H1 (cell line): Measurements from ENCODE around the gene ACKR1. TPM values are rescaled to one million over a fixed set of nuclear protein-coding genes. Genes with fewer than 3 reads are reported as not detected.

Experiments
- CTCF ChIA-PET: fragments of 300-600 bp; sonication (Branson Sonifier 250); formaldehyde crosslinking; loops from one replicate; lab custom pipeline; 2021; ENCODE audit not compliant: partially characterized antibody; lab: Charles Lee
- POLR2A ChIA-PET: fragments of 300-600 bp; sonication (Branson Sonifier 250); formaldehyde crosslinking; loops from one replicate; lab custom pipeline; 2021; ENCODE audit warnings: inconsistent platforms; ENCODE audit not compliant: partially characterized antibody; lab: Charles Lee
- DNase-seq, 2 experiments: peaks; one replicate each; pipeline versions ENCODE4 v3.0.0 to v3.0.0-alpha.2; 2010 to 2022; ENCODE audit warnings: low spot score in 2 of 2, low read depth in 1 of 2, mixed read lengths in 1 of 2
- FAIRE-seq: peaks from 2 replicates; lab custom pipeline; 2011; peaks lifted over from hg19 to GRCh38; lab: Jason Lieb, UNC
- H2AFZ ChIP-seq: 2 replicates; pipeline ENCODE4 v1.8.1; 2012; ENCODE audit warnings: low read length, inconsistent platforms
- H2AK5ac ChIP-seq: 2 replicates; pipeline ENCODE4 v1.6.1; 2013; ENCODE audit warnings: low read depth, low read length
- H2BK120ac ChIP-seq: replicated peaks from 2 replicates; pipeline ENCODE3; 2013; ENCODE audit warnings: low read depth, low read length, inconsistent platforms
- H2BK12ac ChIP-seq: 2 replicates; pipeline ENCODE4 v1.6.1; 2013; ENCODE audit warnings: low read depth, low read length
- H2BK15ac ChIP-seq: 2 replicates; pipeline ENCODE4 v1.6.1; 2013; ENCODE audit warnings: low read length
- H2BK20ac ChIP-seq: 2 replicates; pipeline ENCODE4 v1.6.1; 2013; ENCODE audit warnings: low read length
- H2BK5ac ChIP-seq: 2 replicates; pipeline ENCODE4 v1.6.1; 2013; ENCODE audit warnings: low read depth, low read length
- H3K14ac ChIP-seq: 2 replicates; pipeline ENCODE4 v1.6.1; 2013; ENCODE audit warnings: inconsistent platforms; ENCODE audit not compliant: insufficient read length
- H3K18ac ChIP-seq: 2 replicates; pipeline ENCODE4 v1.6.1; 2013; ENCODE audit warnings: low read length; ENCODE audit errors: extremely low read depth
- H3K23ac ChIP-seq: 2 replicates; pipeline ENCODE4 v1.6.1; 2013; ENCODE audit warnings: inconsistent platforms; ENCODE audit not compliant: insufficient read length
- H3K23me2 ChIP-seq: 2 replicates; pipeline ENCODE4 v1.6.1; 2013; ENCODE audit warnings: low read depth, low read length
- H3K27ac ChIP-seq: 2 replicates; pipeline ENCODE4 v1.6.1; 2011; ENCODE audit warnings: low read depth, low read length, inconsistent platforms
- H3K27me3 ChIP-seq, 4 experiments: replicated peaks in 1 of 4; 1 replicate in 1 of 4; 2 replicates in 3 of 4; pipeline versions ENCODE4 v1.6.1 to v1.8.1; 2011 to 2013; ENCODE audit warnings: low read length in 3 of 4, mild to moderate bottlenecking in 3 of 4, inconsistent platforms in 2 of 4, mixed read lengths in 2 of 4, moderate library complexity in 1 of 4; ENCODE audit not compliant: control insufficient read depth in 3 of 4, insufficient read depth in 3 of 4; ENCODE audit errors: extremely low read depth in 1 of 4
- H3K36me3 ChIP-seq, 4 experiments: 2 replicates each; pipeline versions ENCODE4 v1.6.1 to v1.8.1; 2011 to 2013; ENCODE audit warnings: mild to moderate bottlenecking in 4 of 4, low read length in 3 of 4, moderate library complexity in 2 of 4, control low read depth in 1 of 4, inconsistent platforms in 1 of 4; ENCODE audit not compliant: insufficient read depth in 4 of 4, control insufficient read depth in 2 of 4
- H3K4ac ChIP-seq: replicated peaks from 2 replicates; pipeline ENCODE3; 2013; ENCODE audit warnings: low read length, low read depth, mixed read lengths, inconsistent platforms; ENCODE audit not compliant: insufficient read length
- H3K4me1 ChIP-seq, 4 experiments: replicated peaks in 1 of 4; 1 replicate in 1 of 4; 2 replicates in 3 of 4; pipeline versions ENCODE4 v1.6.1 to v1.8.1; 2011 to 2013; ENCODE audit warnings: low read length in 3 of 4, inconsistent platforms in 2 of 4, mixed read lengths in 1 of 4; ENCODE audit not compliant: insufficient read depth in 4 of 4, control insufficient read depth in 3 of 4
- H3K4me2 ChIP-seq, 2 experiments: 2 replicates each; pipeline versions ENCODE4 v1.6.1 to v1.8.1; 2011 to 2013; ENCODE audit warnings: low read depth in 2 of 2, low read length in 2 of 2, control low read depth in 1 of 2, inconsistent platforms in 1 of 2, mild to moderate bottlenecking in 1 of 2; ENCODE audit not compliant: insufficient read depth in 1 of 2
- H3K4me3 ChIP-seq, 4 experiments: fragments of 200-600, 300-600 bp in 1 of 4; sonication (generic), shearing (Covaris generic), sonication (Bioruptor Twin) in 1 of 4; 2 replicates each; pipeline versions ENCODE4 v1.5.1 to v1.8.1; 2011 to 2016; ENCODE audit warnings: low read length in 4 of 4, low read depth in 3 of 4, control low read depth in 2 of 4, inconsistent platforms in 2 of 4, mild to moderate bottlenecking in 2 of 4, mixed read lengths in 1 of 4, moderate library complexity in 1 of 4; ENCODE audit not compliant: insufficient read depth in 2 of 4; ENCODE audit errors: extremely low read depth in 1 of 4
- H3K56ac ChIP-seq: replicated peaks from 2 replicates; pipeline ENCODE3; 2013; ENCODE audit warnings: low read depth, mild to moderate bottlenecking, mixed read lengths, low read length, inconsistent platforms; ENCODE audit not compliant: insufficient read length
- H3K79me1 ChIP-seq: 2 replicates; pipeline ENCODE4 v1.6.1; 2013; ENCODE audit warnings: low read depth, low read length, control low read depth
- H3K79me2 ChIP-seq, 2 experiments: 2 replicates each; pipeline versions ENCODE4 v1.6.1 to v1.8.1; 2012 to 2013; ENCODE audit warnings: low read length in 2 of 2, mild to moderate bottlenecking in 2 of 2, inconsistent platforms in 1 of 2; ENCODE audit not compliant: insufficient read depth in 2 of 2, control insufficient read depth in 1 of 2
- H3K9ac ChIP-seq, 4 experiments: replicated peaks in 1 of 4; 1 replicate in 1 of 4; 2 replicates in 3 of 4; pipeline versions ENCODE4 v1.6.1 to v1.8.1; 2011 to 2013; ENCODE audit warnings: low read depth in 3 of 4, low read length in 3 of 4, control low read depth in 2 of 4, mild to moderate bottlenecking in 2 of 4, moderate library complexity in 2 of 4, inconsistent platforms in 1 of 4; ENCODE audit errors: extremely low read depth in 1 of 4
- H3K9me3 ChIP-seq, 2 experiments: 2 replicates each; pipeline versions ENCODE4 v1.6.1 to v1.8.1; 2012 to 2013; ENCODE audit warnings: mild to moderate bottlenecking in 2 of 2, moderate library complexity in 2 of 2, control low read depth in 1 of 2, inconsistent platforms in 1 of 2, low read depth in 1 of 2, low read length in 1 of 2, mixed read lengths in 1 of 2; ENCODE audit not compliant: insufficient read depth in 2 of 2
- H4K20me1 ChIP-seq, 2 experiments: replicated peaks in 1 of 2; 2 replicates each; pipeline versions ENCODE3 to v1.8.1; 2011 to 2013; ENCODE audit warnings: inconsistent platforms in 2 of 2, low read length in 2 of 2, mild to moderate bottlenecking in 1 of 2; ENCODE audit not compliant: insufficient read depth in 2 of 2, control insufficient read depth in 1 of 2
- H4K5ac ChIP-seq: 2 replicates; pipeline ENCODE4 v1.6.1; 2013; ENCODE audit warnings: low read length, low read depth, mixed read lengths, inconsistent platforms; ENCODE audit not compliant: insufficient read length
- H4K8ac ChIP-seq: 2 replicates; pipeline ENCODE4 v1.8.0; 2013; ENCODE audit warnings: mild to moderate bottlenecking, moderate library complexity, low read length, inconsistent platforms; ENCODE audit not compliant: insufficient read depth; ENCODE audit errors: extremely low read depth
- H4K91ac ChIP-seq: replicated peaks from 2 replicates; pipeline ENCODE3; 2013; ENCODE audit warnings: low read length, mixed read lengths, inconsistent platforms; ENCODE audit not compliant: insufficient read length
- HDAC2 ChIP-seq, 2 experiments: fragments of 300-600 bp in 1 of 2; sonication (generic) in 1 of 2; IDR thresholded peaks; 2 replicates each; pipeline ENCODE4 v1.6.1; 2011 to 2012; ENCODE audit warnings: low read depth in 2 of 2, low read length in 2 of 2, mild to moderate bottlenecking in 2 of 2, moderate library complexity in 2 of 2, borderline replicate concordance in 1 of 2, inconsistent platforms in 1 of 2
- KDM4A ChIP-seq: IDR thresholded peaks from one replicate; pipeline ENCODE4 v1.7.1; 2012; ENCODE audit warnings: low read depth, mild to moderate bottlenecking, moderate library complexity, low read length, inconsistent platforms; ENCODE audit not compliant: severe bottlenecking
- RNF2 ChIP-seq: fragments of 200-900, 300-1000 bp; sonication (generic); IDR thresholded peaks from 2 replicates; pipeline ENCODE4 v1.7.1; 2016; ENCODE audit warnings: borderline replicate concordance, low read depth, mild to moderate bottlenecking, antibody characterized with exemption, low read length; ENCODE audit not compliant: poor library complexity, severe bottlenecking; ENCODE audit errors: missing control alignments
- SIN3A ChIP-seq, 2 experiments: IDR thresholded peaks in 1 of 2; conservative IDR thresholded peaks in 1 of 2; 2 replicates each; pipeline ENCODE4 v1.6.1; 2011 to 2012; ENCODE audit warnings: low read length in 2 of 2, improper control_type of control experiment in 1 of 2, low read depth in 1 of 2, mild to moderate bottlenecking in 1 of 2
- SP1 ChIP-seq: IDR thresholded peaks from 2 replicates; pipeline ENCODE4 v1.6.1; 2011; ENCODE audit warnings: low read depth, low read length
- WGBS, 2 experiments: shearing (Covaris generic) in 1 of 2; methylation state at CpG; one replicate each; pipeline versions ENCODE4 v1.1.6 to v1.1.7; 2013 to 2015; ENCODE audit warnings: low lambda C conversion rate in 2 of 2, mixed read lengths in 2 of 2, inconsistent platforms in 1 of 2, low coverage in 1 of 2, missing lambda C conversion rate in 1 of 2; ENCODE audit not compliant: insufficient replicate concordance in 2 of 2, insufficient coverage in 1 of 2, insufficient read length in 1 of 2; ENCODE audit errors: extremely low coverage in 1 of 2, missing lambda C conversion rate in 1 of 2; 5-methylcytosine and 5-hydroxymethylcytosine counted together
- polyA plus RNA-seq, 7 experiments: library from polyadenylated mRNA; depleted of rRNA in 3 of 7; stranded (reverse) in 5 of 7; unstranded in 2 of 7; fragments of >200 nt in 5 of 7; fragments of 200-250 nt in 2 of 7; gene quantifications; 1 replicate in 5 of 7; 2 replicates in 1 of 7; 4 replicates in 1 of 7; pipeline versions ENCODE4 v1.2.1 to v1.2.3, GENCODE V29; 2011 to 2013; ENCODE audit warnings: missing spikeins in 2 of 7, mixed read lengths in 2 of 7
- total RNA-seq: library from RNA; stranded (reverse); fragmentation: NEBNext Ultra II Directional; extraction: Animal tissue kit (Norgen Biotek cat#: 25700); gene quantifications from 2 replicates; pipeline ENCODE4 v1.2.1, GENCODE V29; 2021

The ACKR1 gene
- total and polyA plus RNA-seq, 2 of the 8 experiments (the other 6 are each of a cell fraction or from before 2014, with no cell fraction given) = 0.61 to 1.00 TPM

- Histone ChIP-seq H3K36me3 (no peaks in the 10 kb centered on the region), H2BK12ac (no peak overlapping the region), H2BK120ac (no peak overlapping the region), H3K18ac (no peak overlapping the region), H3K79me1 (no peaks in the 10 kb centered on the region), H3K14ac (no peak overlapping the region), H3K23ac (no peak overlapping the region), H3K27me3 (no peaks in the 10 kb centered on the region; a peak in 1 of 7 replicates), H2AFZ (peak overlapping the region; percentile 84; the same call in 1 of the 2 replicates), H3K4me3 (peak overlapping the region; percentile 23 to 58 (median 28); a peak in 5 of 8 replicates), H3K4me2 (peak overlapping the region; percentile 60 to 69), H3K23me2 (no peaks in the 10 kb centered on the region; the same call in 1 of the 2 replicates), H3K9ac (no peak overlapping the region), H2BK20ac (no peak overlapping the region), H3K79me2 (no peaks in the 10 kb centered on the region), H2BK15ac (no peak overlapping the region), H3K56ac (no peak overlapping the region), H3K9me3 (no peaks in the 10 kb centered on the region)
- no peak for FAIRE-seq
- WGBS, 2 experiments = 0% methylated on average over 4 of the region's 7 CpGs; no CpG with 5 or more reads in 1 of the 2 experiments
- TF ChIP-seq SIN3A (conservative IDR thresholded peaks at IDR 0.05 in 1 of 2, IDR thresholded peaks at IDR 0.05 in 1 of 2; ENCODE audit: low read depth in 1 of 2, low read length in 2 of 2) = peak; percentile 87 to 91; a peak in 3 of 4 replicates
- no peak for TF ChIP-seq RNF2
- TF ChIP-seq KDM4A = peak; percentile 24
- 0 out of 2 replicates have a peak, but pooled peaks have one; percentile 43 for TF ChIP-seq SP1
- peak; percentile 38 to 39; a peak in 1 of 4 replicates for TF ChIP-seq HDAC2 (IDR thresholded peaks at IDR 0.05; ENCODE audit: borderline replicate concordance in 1 of 2, low read depth in 2 of 2, low read length in 2 of 2)
- TF ChIP-seq, all 59 proteins: peak for 4
- no peak for DNase-seq
- CTCF ChIA-PET = interaction anchor here (0.6 to 26.6 kb wide), 13 partner anchors 4 to 798 kb away, joined by 3 to 660 read pairs (median 3); partner anchors contain the start of genes ACKR1 and CADM3
- H3K27ac ChIP-seq = no peak overlapping the region
- no peak overlapping the region for H2BK5ac ChIP-seq
- H4K5ac ChIP-seq = no peak overlapping the region
- H4K20me1 ChIP-seq = no peaks in the 10 kb centered on the region
- H2AK5ac ChIP-seq = no peak overlapping the region
- peaks cover 2 to 7% (median 3%) of the 10 kb centered on the region in 4 experiments; a peak in 5 of 7 replicates for H3K4me1 ChIP-seq
- no peak overlapping the region for H4K91ac ChIP-seq
- no peak overlapping the region for H3K4ac ChIP-seq
- no peak overlapping the region for H4K8ac ChIP-seq
- POLR2A ChIA-PET = interaction anchor here (0.9 to 1.7 kb wide), 3 partner anchors 11 to 20 kb away, joined by 4 read pairs; no protein-coding TSS in a partner anchor
These were observed 3.6 kb downstream of the ACKR1 start for GRCh38 chr1:159208175-159208825.
